Measurements from ENCODE around the gene TECPR1.

DNA sequence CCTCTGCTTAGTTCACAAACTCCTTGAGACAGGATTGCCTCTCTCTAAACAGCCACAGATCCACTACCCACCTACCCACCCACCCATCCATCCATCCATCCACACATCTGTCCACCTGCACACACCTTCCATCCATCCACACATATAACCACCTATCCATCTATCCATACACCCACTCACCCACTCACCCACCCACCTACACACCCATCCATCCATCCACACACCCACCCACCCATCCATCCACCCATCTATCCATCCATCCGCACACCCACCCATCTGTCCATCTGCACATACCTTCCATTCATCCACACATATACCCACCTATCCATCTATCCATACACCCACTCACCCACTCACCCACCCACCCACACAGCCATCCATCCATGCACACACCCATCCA lies 9.7 kb downstream of the TECPR1 start:
- TF ChIP-seq ZNF274 (IDR thresholded peaks at IDR 0.05; ENCODE audit: low read depth, low read length) (no peak), YY1 (IDR thresholded peaks at IDR 0.05; ENCODE audit: insufficient read depth, insufficient read length) (no peak), SUZ12 (IDR thresholded peaks at IDR 0.05; ENCODE audit: extremely low read depth, insufficient read depth, insufficient read length) (no peak)

Measured in NT2/D1 (cell line).